GM10266 (cell line): ENCODE results near the gene VRTN.

ENCODE experiments used
- DNase-seq: peaks from one replicate; pipeline ENCODE4 v3.0.0; 2012; ENCODE audit errors: extremely low spot score
- TF ChIP-seq, protein P1 (sequence below): IDR thresholded peaks from 2 replicates; pipeline ENCODE4 v1.5.1; 2012; ENCODE audit warnings: mild to moderate bottlenecking, low read depth; ENCODE audit not compliant: control insufficient read depth, insufficient read depth; ENCODE audit errors: missing control alignments

VRTN gene

DNA sequence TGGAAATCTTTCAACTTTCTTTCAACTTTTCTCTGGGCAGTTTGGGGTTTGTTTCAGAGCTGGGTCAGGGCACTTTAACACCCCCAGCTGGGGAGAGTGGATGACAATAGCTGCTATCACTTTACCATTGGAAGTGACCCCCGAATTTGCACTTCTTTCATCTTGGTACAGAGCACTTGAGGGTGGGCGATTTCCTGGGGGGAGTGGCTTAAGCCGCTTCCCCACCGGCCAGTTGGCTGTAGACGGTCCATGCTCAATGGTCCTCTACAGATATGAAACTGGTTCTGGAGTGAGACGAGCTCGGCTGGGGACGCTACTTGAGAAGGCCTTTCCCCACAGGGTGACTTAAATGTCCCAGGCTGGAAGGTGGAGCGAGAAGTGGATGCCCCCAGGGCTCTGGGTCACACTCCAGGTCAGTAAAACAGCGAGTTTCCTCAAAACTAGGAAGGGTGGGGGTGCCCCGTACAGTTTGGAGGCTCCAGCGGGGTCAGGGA lies at the start of gene VRTN:
Gene VRTN, plus strand, starts transcription at position 231 of the 494 bp plus-strand sequence. CDS start 8,313 bp downstream, outside the sequence.
- no peak for DNase-seq
- TF ChIP-seq, protein P1, sequence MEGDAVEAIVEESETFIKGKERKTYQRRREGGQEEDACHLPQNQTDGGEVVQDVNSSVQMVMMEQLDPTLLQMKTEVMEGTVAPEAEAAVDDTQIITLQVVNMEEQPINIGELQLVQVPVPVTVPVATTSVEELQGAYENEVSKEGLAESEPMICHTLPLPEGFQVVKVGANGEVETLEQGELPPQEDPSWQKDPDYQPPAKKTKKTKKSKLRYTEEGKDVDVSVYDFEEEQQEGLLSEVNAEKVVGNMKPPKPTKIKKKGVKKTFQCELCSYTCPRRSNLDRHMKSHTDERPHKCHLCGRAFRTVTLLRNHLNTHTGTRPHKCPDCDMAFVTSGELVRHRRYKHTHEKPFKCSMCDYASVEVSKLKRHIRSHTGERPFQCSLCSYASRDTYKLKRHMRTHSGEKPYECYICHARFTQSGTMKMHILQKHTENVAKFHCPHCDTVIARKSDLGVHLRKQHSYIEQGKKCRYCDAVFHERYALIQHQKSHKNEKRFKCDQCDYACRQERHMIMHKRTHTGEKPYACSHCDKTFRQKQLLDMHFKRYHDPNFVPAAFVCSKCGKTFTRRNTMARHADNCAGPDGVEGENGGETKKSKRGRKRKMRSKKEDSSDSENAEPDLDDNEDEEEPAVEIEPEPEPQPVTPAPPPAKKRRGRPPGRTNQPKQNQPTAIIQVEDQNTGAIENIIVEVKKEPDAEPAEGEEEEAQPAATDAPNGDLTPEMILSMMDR = no peak

DNA sequence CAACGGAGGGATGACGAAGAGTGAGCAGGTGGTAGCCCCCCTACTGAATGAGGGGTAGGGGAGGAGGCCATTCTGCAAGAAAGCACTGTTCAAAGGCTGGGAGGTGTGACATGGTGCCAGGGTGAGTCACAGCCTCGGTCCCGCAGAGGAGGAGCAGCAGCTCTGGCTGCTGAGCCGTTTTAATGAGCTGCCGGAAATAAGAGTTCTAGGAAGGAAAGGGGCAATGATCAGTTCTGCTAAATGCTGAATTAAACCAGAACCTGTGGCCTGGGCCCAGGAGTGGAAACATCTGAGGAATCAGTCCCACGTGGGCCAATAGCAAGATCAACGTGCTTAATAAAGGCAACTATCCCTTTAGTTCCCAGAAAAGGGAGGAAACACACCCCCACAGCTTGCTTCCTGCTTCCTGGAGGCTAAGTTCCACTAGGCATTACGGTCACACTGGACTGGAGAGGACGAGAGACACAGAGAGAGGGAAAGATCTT lies 49.2 kb upstream of the VRTN start:
- DNase-seq = no peak
- TF ChIP-seq, protein P1 = no peak

DNA sequence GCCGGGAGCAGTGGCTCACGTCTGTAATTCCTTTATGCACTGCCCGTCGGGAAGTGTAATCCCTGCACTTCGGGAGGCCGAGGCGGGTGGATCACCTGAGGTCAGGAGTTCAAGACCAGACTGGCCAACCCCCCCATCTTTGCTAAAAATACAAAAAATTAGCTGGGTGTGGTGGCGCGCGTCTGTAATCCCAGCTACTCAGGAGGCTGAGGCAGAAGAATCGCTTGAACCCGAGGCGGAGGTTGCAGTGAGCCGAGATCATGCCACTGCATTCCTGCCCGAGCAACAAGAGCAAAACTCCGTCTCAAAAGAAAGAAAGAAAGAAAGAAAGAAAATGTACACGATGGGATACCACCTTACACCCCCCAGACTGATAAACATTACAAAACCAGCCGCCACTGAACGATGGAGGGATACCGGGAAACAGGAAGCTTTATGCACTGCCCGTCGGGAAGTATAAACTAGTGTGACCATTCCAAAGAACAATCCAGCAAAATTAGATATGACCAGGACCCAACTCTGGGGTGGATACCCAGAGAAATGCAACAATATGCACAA lies 46.6 kb upstream of the VRTN start:
- no peak for DNase-seq

DNA sequence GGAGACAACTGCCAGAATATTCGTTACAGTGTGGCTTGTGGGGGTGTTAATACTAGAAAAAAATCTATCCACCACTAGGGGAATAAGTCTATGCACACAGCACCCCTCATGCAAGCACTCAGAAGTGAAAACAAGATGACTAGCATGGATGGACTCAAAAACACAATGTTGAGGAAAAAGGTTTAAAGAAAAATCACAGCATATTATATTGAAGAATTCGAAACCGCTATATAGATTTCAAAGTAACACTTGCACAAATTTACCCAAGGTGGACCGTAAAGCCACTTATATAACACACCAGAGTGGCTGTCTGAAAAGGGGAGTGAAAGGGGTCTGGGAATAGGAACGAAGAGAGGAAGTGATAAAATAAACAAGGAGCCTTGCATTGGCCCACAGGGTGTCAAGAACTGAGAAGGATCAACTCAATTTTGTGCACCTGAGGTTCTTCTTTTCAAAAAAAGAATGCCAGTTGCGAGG lies 46.1 kb upstream of the VRTN start:
- DNase-seq = peak; percentile 68
- TF ChIP-seq, protein P1 = peak; percentile 28

More for the DNA sequence above, 46.6 kb upstream of the VRTN start:
- TF ChIP-seq, protein P1 = no peak

DNA sequence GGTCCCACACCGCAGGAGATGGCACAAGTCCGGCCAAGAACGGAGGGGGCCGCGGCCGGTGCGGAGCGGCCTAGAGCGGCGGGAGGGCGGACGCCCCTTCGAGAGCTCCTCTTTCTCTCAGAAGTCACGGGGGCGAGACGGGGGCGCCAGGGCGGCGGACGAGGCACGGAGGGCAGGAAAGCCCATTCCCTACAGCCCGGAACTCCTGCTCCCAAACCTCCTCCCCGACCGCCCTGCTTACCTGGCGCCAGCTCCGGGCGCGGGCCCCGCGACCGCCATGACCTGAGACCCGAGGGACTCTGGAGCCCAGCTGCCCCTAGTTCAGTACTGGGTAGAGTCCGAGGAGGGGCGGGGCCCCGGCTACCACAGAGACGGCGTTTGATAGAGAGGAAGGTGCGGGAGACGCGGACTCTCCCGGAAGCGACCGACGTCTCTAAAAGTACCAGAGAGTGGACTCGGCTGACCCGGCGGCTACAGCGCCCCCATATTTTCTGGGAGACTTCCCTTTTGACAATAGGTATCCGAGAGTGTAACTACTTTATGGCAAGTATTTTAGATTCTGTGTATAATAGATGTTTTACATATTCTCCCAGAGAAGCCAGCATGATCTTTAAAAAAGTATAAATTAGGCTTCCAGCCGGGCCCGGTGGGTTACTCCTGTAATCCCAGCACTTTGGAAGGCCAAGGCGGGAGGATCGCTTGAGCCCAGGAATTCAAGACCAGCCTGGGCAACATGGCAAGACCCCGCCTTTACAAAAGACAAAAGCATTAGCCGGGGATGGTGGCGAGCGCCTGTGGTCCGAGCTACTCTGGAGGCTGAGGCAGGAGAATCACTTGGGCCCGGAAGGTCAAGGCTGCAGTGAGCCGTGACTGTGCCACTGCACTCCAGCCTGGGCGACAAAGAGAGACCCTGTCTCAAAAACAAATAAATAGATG lies 45.4 kb upstream of the VRTN start, which contains the start of gene ABCD4:
Gene ABCD4, minus strand, starts transcription at position 301 of the 936 bp plus-strand sequence. Its CDS starts 22 bp downstream, at position 279.
- TF ChIP-seq, protein P1 = peak; percentile 64
- peak; percentile 88 for DNase-seq

DNA sequence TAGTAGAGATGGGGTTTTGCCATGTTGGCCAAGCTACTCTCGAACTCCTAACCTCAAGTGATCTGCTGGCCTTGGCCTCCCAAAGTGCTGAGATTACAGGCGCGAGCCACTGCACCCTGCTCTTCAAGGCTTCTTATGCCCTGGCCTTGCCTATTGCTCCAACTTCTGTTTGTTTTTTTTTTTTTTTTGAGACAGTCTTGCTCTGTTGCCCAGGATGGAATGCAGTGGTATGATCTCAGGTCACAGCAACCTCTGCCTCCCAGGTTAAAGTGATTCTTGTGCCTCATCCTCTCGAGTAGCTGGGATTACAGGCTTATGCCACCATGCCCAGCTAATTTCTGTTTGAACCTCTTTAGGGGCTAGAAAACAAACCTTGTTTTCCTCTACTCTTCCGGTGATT lies 39.6 kb upstream of the VRTN start:
- DNase-seq = no peak
- TF ChIP-seq, protein P1 = no peak
